ENCODE measurements around the gene PIP5K1C. TPM values are rescaled to one million over a fixed set of nuclear protein-coding genes. Genes with fewer than 3 reads are reported as not detected.

Gene PIP5K1C
- total RNA-seq, 1 experiment from 2014 or later, result 26.9 TPM

DNA sequence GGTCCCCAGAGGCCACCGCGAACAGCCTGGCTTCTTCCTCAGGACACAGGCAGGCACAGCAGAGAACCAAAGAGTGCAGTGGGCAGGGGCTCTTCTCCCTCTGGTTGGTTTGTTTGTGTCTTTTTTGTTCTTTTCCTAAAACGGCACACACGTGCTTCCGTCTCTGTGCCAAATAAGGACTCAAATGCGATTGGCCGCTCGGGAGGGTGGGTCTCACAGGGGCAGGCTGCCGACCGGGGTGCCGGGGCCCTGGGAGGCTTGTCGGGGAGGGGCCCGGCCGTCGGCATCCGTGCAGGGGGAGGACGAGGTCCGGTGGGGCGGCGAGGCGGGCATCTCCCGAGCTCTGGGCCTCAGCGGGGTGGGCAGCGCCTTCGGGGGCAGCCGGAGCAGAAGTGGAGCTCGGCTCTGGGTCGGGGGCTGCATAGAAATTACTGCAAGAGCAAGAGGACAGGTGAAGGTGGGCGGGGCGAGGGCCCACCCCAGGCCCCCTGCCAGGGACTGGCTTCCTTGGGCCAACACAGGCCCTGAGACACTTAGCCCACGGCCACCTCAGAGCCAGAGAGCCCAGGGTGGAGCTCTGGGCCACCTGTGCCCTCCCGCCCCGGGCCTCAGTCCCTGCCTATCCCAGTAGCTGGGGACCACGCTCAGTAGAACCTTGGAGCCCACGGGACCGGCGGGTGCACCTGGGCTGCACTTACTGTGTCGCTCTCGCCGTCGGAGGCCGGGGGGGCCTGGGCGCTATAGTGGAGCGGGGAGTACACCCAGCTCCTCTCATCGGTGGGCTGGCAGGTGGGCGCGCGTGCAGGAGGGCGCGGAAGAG is 67.3 kb downstream of the PIP5K1C start:
- ChIA-PET CTCF (no interaction called here), POLR2A (no interaction called here), RAD21 (ENCODE audit: low non-redundant PET in 1 of 2, low total read pairs in 2 of 2, uncharacterized antibody in 2 of 2, unreplicated experiment in 2 of 2) (no interaction called here)
- DNase-seq (ENCODE audit: low read depth, low spot score), result no peak
- Histone ChIP-seq H3K79me2 (ENCODE audit: insufficient read depth, low read length) (no peaks in the 10 kb centered on the region), H3K9me2 (ENCODE audit: insufficient read depth) (no peaks in the 10 kb centered on the region), H3K4me1 (ENCODE audit: control insufficient read depth in 1 of 2, insufficient read depth in 2 of 2, low read length in 2 of 2) (no peaks in the 10 kb centered on the region), H3K4me3 (replicated peaks in 1 of 2; ENCODE audit: low read depth in 1 of 2, low read length in 2 of 2) (no peak overlapping the region), H3K27me3 (ENCODE audit: insufficient read depth, low read length) (no peaks in the 10 kb centered on the region), H4K20me1 (ENCODE audit: insufficient read depth) (no peaks in the 10 kb centered on the region), H2AFZ (ENCODE audit: low read depth, low read length, poor library complexity, severe bottlenecking) (no peak overlapping the region), H3K9me3 (ENCODE audit: control insufficient read depth in 1 of 2, insufficient read depth in 1 of 2, low read depth in 1 of 2, low read length in 2 of 2) (no peaks in the 10 kb centered on the region), H3K4me2 (ENCODE audit: low read length) (no peak overlapping the region), H3K9ac (ENCODE audit: low read length) (no peak overlapping the region), H3K27ac (ENCODE audit: low read depth, low read length) (no peak overlapping the region), H3K36me3 (ENCODE audit: control insufficient read depth in 1 of 2, insufficient read depth in 2 of 2, low read length in 2 of 2) (no peaks in the 10 kb centered on the region; a peak in 1 of 4 replicates)
- ATAC-seq, result no peak; the same call in 1 of the 2 replicates
- BruUV-seq (replicated peaks), result no TSS peak
- TF ChIP-seq EZH2phosphoT487 (IDR thresholded peaks at IDR 0.05; ENCODE audit: borderline replicate concordance) (no peak), ZBTB33 (IDR thresholded peaks at IDR 0.05; ENCODE audit: extremely low read depth, insufficient replicate concordance, low read length) (no peak), SRF (IDR thresholded peaks at IDR 0.05; ENCODE audit: low read depth) (no peak), REST (IDR thresholded peaks at IDR 0.05; ENCODE audit: low read depth) (no peak), ZNF274 (IDR thresholded peaks at IDR 0.05; ENCODE audit: low read depth, low read length) (no peak), SP1 (IDR thresholded peaks at IDR 0.05; ENCODE audit: low read depth) (no peak), EZH2 (IDR thresholded peaks at IDR 0.05) (no peak), POLR2A (IDR thresholded peaks at IDR 0.05; ENCODE audit: borderline replicate concordance, extremely low read depth, insufficient read depth, insufficient read length) (no peak), CBX3 (IDR thresholded peaks at IDR 0.05; ENCODE audit: low read depth) (no peak), EGR1 (IDR thresholded peaks at IDR 0.05; ENCODE audit: low read depth) (no peak), SIN3A (IDR thresholded peaks at IDR 0.05; ENCODE audit: low read depth) (no peak), CTCF (IDR thresholded peaks at IDR 0.05 in 2 of 3, conservative IDR thresholded peaks at IDR 0.05 in 1 of 3; ENCODE audit: borderline replicate concordance in 1 of 3, insufficient read depth in 1 of 3, low read depth in 2 of 3, low read length in 2 of 3) (no peak), TCF7L2 (IDR thresholded peaks at IDR 0.05; ENCODE audit: borderline replicate concordance, extremely low read depth, insufficient read depth, insufficient read length) (no peak), YY1 (IDR thresholded peaks at IDR 0.05; ENCODE audit: extremely low read depth, insufficient replicate concordance, low read depth, low read length) (no peak)
- TF ChIP-seq, protein P1, sequence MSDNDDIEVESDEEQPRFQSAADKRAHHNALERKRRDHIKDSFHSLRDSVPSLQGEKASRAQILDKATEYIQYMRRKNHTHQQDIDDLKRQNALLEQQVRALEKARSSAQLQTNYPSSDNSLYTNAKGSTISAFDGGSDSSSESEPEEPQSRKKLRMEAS (IDR thresholded peaks at IDR 0.05), result no peak
- TF ChIP-seq, protein P2, sequence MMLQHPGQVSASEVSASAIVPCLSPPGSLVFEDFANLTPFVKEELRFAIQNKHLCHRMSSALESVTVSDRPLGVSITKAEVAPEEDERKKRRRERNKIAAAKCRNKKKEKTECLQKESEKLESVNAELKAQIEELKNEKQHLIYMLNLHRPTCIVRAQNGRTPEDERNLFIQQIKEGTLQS (IDR thresholded peaks at IDR 0.05), result no peak
- intact Hi-C loops (cut with micrococcal nuclease), result no loop called here
